Activated T-helper 1 cell treated with anti-CD3 and anti-CD28 coated beads, Interleukin-12 subunit alpha, Interleukin-12 subunit beta, Interleukin-2, Interleukin-4 antibody, amounts not matched to agents 30 ng/mL and 10 ng/mL and 1 ng/mL, durations not matched to agents 14 hours and 24 hours and 36 hours (primary cell): ENCODE measurements around the gene TBX15. TPM values are rescaled to one million over a fixed set of nuclear protein-coding genes. Genes with fewer than 3 reads are reported as not detected.

Experiments used
- DNase-seq: peaks from one replicate; pipeline ENCODE4 v3.0.0; 2021; ENCODE audit warnings: low spot score
- H3K27ac Mint-ChIP-seq: one replicate; pipeline ENCODE4 v1.8.0; 2021; ENCODE audit warnings: mild to moderate bottlenecking, mixed read lengths
- H3K27me3 Mint-ChIP-seq: one replicate; pipeline ENCODE4 v1.8.0; 2022; ENCODE audit warnings: mild to moderate bottlenecking, moderate library complexity, mixed read lengths; ENCODE audit not compliant: insufficient read depth
- H3K36me3 Mint-ChIP-seq: one replicate; pipeline ENCODE4 v1.8.0; 2021; ENCODE audit warnings: low read depth, mixed read lengths
- H3K4me1 Mint-ChIP-seq: one replicate; pipeline ENCODE4 v1.8.0; 2021; ENCODE audit warnings: low read depth, mixed read lengths
- H3K4me3 Mint-ChIP-seq: one replicate; pipeline ENCODE4 v1.8.0; 2021; ENCODE audit warnings: mild to moderate bottlenecking, moderate library complexity, mixed read lengths
- H3K9me3 Mint-ChIP-seq: one replicate; pipeline ENCODE4 v1.8.0; 2021; ENCODE audit warnings: mixed read lengths
- intact Hi-C: fragments of 100-400 bp; cut with micrococcal nuclease; formaldehyde crosslinking; loops from one replicate; pipeline ENCODE4 v1.15.1; 2024
- total RNA-seq: library from RNA; stranded (reverse); gene quantifications from 2 replicates; pipeline ENCODE4 v1.2.3, GENCODE V29; 2022

TBX15 gene
- total RNA-seq, 1 donor from 2014 or later, result not detected

DNA sequence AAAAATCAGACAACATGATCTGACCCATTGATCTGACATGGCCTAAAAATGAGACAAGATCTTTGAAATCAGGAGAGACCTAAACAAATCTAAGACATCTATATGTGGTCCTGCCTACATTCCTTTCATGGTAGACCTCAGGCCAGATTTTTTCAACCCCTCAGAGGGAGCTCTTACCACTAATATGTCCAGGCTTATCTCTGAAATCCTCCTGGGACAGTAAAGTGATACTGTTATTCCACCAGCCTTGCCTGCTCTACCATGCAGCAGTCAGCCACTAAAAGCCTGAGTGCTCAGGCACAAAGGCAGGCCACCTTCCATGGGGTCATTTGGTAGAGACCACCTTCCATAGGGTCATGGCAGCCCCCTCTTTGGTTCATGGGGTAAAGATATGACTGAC lies 126.9 kb downstream of the TBX15 start:
- Mint-ChIP-seq H3K4me1 (no peaks in the 10 kb centered on the region), H3K27me3 (no peaks in the 10 kb centered on the region), H3K27ac (no peak overlapping the region), H3K9me3 (peaks cover 2% of the 10 kb centered on the region), H3K4me3 (no peak overlapping the region), H3K36me3 (no peaks in the 10 kb centered on the region)
- intact Hi-C loops, result no loop called here
- no peak for DNase-seq

DNA sequence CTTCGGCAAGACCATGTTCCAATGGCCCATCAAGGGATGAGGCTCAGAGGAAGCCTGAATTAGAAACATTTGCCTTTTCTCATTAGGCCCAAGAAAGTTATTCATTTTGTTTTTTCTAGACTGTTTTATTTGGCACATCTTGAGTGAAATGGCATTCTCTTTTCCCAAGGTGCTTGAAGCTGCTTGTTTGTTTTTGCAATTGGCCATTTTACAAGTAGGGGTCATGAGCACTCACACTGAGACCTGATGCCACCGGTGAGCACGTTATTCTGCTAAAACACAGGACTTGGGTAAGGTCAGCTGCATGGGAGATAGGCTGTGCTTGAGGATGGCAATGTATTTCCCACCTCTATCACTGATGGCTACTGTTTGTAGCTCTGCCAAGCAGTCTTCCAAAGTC lies 128.1 kb downstream of the TBX15 start:
- Mint-ChIP-seq H3K4me3 (no peak overlapping the region), H3K36me3 (no peaks in the 10 kb centered on the region), H3K27ac (no peak overlapping the region), H3K27me3 (no peaks in the 10 kb centered on the region), H3K9me3 (no peaks in the 10 kb centered on the region), H3K4me1 (no peaks in the 10 kb centered on the region)
- DNase-seq, result no peak
- intact Hi-C loops, result no loop called here

DNA sequence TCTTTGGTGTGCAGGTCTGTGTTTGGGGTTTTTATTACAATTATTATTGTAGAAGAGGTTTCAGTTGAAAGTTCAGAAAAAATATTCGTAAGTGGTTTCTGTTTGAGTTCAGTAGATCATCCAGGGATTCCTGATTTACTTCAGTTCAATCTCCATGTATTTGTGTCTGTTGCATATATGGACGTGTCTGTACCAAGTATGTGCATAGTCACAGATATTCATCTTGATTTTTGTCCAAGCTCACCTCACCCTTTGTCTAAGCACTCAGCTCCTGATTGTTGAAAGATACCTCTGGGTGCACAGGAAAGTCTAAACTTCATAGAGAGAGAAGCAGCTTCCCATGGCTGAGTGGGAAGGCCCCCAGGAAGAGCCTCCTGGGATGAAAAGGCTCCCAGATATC lies 141.7 kb downstream of the TBX15 start:
- no peak for DNase-seq
- no peak overlapping the region for H3K4me3 Mint-ChIP-seq
- no peaks in the 10 kb centered on the region for H3K36me3 Mint-ChIP-seq
- H3K9me3 Mint-ChIP-seq, result peaks cover 6% of the 10 kb centered on the region
- intact Hi-C loops, result no loop called here
- no peak overlapping the region for H3K27ac Mint-ChIP-seq
- H3K27me3 Mint-ChIP-seq, result no peaks in the 10 kb centered on the region
- H3K4me1 Mint-ChIP-seq, result no peaks in the 10 kb centered on the region

DNA sequence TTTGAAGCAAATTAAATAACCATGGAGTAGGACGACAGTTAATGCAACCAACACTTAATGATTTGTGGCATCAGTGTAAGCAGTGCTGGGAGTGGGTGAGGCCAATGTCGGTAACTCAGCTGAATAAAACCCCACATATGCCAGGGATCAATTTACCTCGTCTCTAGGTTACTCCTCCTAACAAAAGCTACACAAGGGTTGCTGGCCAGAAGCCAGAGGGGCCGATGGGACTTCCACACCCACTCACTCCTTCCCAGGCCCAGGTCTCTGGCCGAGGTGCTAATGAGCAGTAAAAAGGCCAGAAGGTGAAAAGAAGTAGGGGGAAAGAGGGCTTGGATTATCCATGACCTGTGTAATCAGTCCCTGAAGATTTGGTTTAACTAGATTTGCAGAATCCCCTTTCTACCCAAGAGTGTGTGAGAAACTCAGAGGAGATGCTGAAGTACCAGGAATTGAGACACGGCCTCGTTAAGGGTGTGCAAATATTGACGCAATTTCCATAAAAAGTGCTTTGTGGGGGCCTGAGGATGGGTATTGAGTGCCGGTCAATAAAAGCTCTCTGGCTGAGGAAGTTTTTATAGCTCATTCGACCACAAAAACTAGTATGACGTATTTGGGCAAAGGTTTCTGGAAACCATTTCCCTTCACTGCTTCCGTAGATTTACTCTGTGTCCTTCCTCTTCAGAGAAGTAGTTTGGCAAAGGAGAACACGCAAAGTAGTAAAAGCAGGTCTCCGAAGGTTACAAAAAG lies 145.5 kb downstream of the TBX15 start:
- no peak for DNase-seq
- H3K4me1 Mint-ChIP-seq, result no peaks in the 10 kb centered on the region
- no peaks in the 10 kb centered on the region for H3K36me3 Mint-ChIP-seq
- H3K4me3 Mint-ChIP-seq, result no peak overlapping the region
- H3K27me3 Mint-ChIP-seq, result no peaks in the 10 kb centered on the region
- peaks cover 3% of the 10 kb centered on the region for H3K9me3 Mint-ChIP-seq
- intact Hi-C loops, result no loop called here
- H3K27ac Mint-ChIP-seq, result no peak overlapping the region

DNA sequence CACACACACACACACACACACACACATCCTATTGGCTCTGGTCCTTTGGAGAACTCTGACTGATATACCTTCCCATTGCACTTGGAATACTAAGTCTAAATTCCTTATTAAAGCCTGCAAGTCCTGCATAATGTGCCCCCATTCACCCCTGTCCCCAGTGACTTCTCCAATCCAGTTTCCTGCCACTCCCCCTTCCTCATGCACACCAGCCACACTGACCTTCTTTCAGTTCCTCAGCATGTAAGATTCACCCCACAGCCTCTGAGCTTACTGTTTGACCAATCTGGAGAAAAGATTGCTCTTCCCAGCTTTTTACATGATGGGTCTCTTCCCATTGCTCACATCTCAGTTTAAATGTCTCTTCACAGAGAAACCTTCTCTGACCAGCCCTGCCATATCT lies 146.6 kb downstream of the TBX15 start:
- Mint-ChIP-seq H3K27me3 (no peaks in the 10 kb centered on the region), H3K4me3 (no peak overlapping the region), H3K9me3 (peaks cover 3% of the 10 kb centered on the region), H3K36me3 (no peaks in the 10 kb centered on the region), H3K4me1 (no peaks in the 10 kb centered on the region), H3K27ac (no peak overlapping the region)
- DNase-seq, result no peak
- intact Hi-C loops, result no loop called here

Other genes starting within 250 kb of the TBX15 start
- gene WARS2, start 152.3 kb upstream of the TBX15 start, total RNA-seq, result 20.6 TPM in 2 replicates